ENCODE measurements around the gene AMD1. TPM values are rescaled to one million over a fixed set of nuclear protein-coding genes. Genes with fewer than 3 reads are reported as not detected.

Gene AMD1
- total and polyA plus RNA-seq, 9 of the 15 experiments (the other 6 are each of a cell fraction or from before 2014, with no cell fraction given) = 60.0 to 151 (median 85.6) TPM

GRCh38 chr6:110873981-110874879, at the start of gene AMD1 (continued):
- no peak for TF ChIP-seq RREB1 (CRISPR knock-in tag; IDR thresholded peaks at IDR 0.05)
- no peak for TF ChIP-seq PRMT5 (CRISPR knock-in tag; IDR thresholded peaks at IDR 0.05)
- TF ChIP-seq RUNX1 (IDR thresholded peaks at IDR 0.05; ENCODE audit: low read depth) = no peak
- peak; percentile 99 for TF ChIP-seq TBP (optimal IDR thresholded peaks at IDR 0.05; ENCODE audit: low read depth, low read length)
- no peak; a peak in 1 of 4 replicates for TF ChIP-seq ARNT (IDR thresholded peaks at IDR 0.05)
- TF ChIP-seq HCFC1 (IDR thresholded peaks at IDR 0.05; ENCODE audit: low read depth, low read length) = peak; percentile 53; the same call in 1 of the 2 replicates
- TF ChIP-seq NFRKB (IDR thresholded peaks at IDR 0.05; ENCODE audit: low read depth) = peak; percentile 89
- TF ChIP-seq THAP7 (CRISPR knock-in tag; IDR thresholded peaks at IDR 0.05) = no peak
- TF ChIP-seq RBM25 (IDR thresholded peaks at IDR 0.05; ENCODE audit: low read depth, low read length, severe bottlenecking) = peak; percentile 75
